GM23248 (cell line): ENCODE results near the gene MCM9.

ENCODE experiments used
- EZH2 ChIP-seq: fragments of 200-600 bp; sonication (generic); IDR thresholded peaks from 2 replicates; pipeline ENCODE4 v1.6.1; 2018; ENCODE audit warnings: antibody characterized with exemption, mild to moderate bottlenecking; ENCODE audit not compliant: insufficient read depth, poor library complexity, severe bottlenecking
- EZH2phosphoT487 ChIP-seq: fragments of 200-600 bp; sonication (generic); IDR thresholded peaks from 2 replicates; pipeline ENCODE4 v1.6.1; 2018; ENCODE audit warnings: antibody characterized with exemption, moderate library complexity, mild to moderate bottlenecking, low read depth; ENCODE audit not compliant: insufficient read depth

- TF ChIP-seq EZH2 (no peak), EZH2phosphoT487 (no peak)
Measured at GRCh38 chr6:118780668-118781067, 154.3 kb downstream of the MCM9 start.
